ENCODE measurements around the gene NAV2. TPM values are rescaled to one million over a fixed set of nuclear protein-coding genes. Genes with fewer than 3 reads are reported as not detected.

The NAV2 gene
- polyA plus RNA-seq, 1 donor (not counting 4 experiments of a cell fraction or from before 2014, with no cell fraction given), result 4.0 TPM

- H3K36me3 ChIP-seq (ENCODE audit: control insufficient read depth in 2 of 2, extremely low read depth in 1 of 2, insufficient read depth in 2 of 2, low read length in 2 of 2), result peaks cover 26 to 30% of the 10 kb centered on the region in 2 experiments
- H3K9me1 ChIP-seq (ENCODE audit: control insufficient read depth, extremely low read depth, insufficient read depth, low read length), result no peaks in the 10 kb centered on the region
- dilution Hi-C loops (cut with MboI; ENCODE audit: extremely low pct_ligation_motif_present, low sequenced_read_pairs), result no loop called here
- no peak overlapping the region for H3K27ac ChIP-seq (ENCODE audit: control insufficient read depth, insufficient read depth, low read length)
- H3K79me2 ChIP-seq (ENCODE audit: control insufficient read depth, insufficient read depth, low read length), result no peaks in the 10 kb centered on the region
- TF ChIP-seq CTCF (optimal IDR thresholded peaks at IDR 0.05 in 1 of 3, IDR thresholded peaks at IDR 0.05 in 1 of 3, conservative IDR thresholded peaks at IDR 0.05 in 1 of 3; ENCODE audit: extremely low read depth in 1 of 3, insufficient read depth in 2 of 3, low read length in 3 of 3) (no peak), EZH2 (IDR thresholded peaks at IDR 0.05; ENCODE audit: low read length) (no peak)
- H3K9me3 ChIP-seq (ENCODE audit: control insufficient read depth, low read depth, low read length), result no peaks in the 10 kb centered on the region
- H4K20me1 ChIP-seq (ENCODE audit: control insufficient read depth, extremely low read depth, insufficient read depth, low read length), result no peaks in the 10 kb centered on the region
- no peak overlapping the region for H3K4me3 ChIP-seq (ENCODE audit: control insufficient read depth in 2 of 3, extremely low read depth in 1 of 3, insufficient read depth in 2 of 3, low read depth in 1 of 3, low read length in 3 of 3)
- DNase-seq (ENCODE audit: low read depth, low spot score) (no peak), FAIRE-seq (no peak)
- H2AFZ ChIP-seq (ENCODE audit: control insufficient read depth, low read length), result no peak overlapping the region
- H3K27me3 ChIP-seq (ENCODE audit: control insufficient read depth, extremely low read depth, insufficient read depth, low read length), result no peaks in the 10 kb centered on the region
- no peaks in the 10 kb centered on the region for H3K4me1 ChIP-seq (ENCODE audit: control insufficient read depth, extremely low read depth, insufficient read depth, low read length)
- no peak overlapping the region for H3K4me2 ChIP-seq (ENCODE audit: control insufficient read depth, extremely low read depth, insufficient read depth, low read depth, low read length)
- no peak overlapping the region for H3K9ac ChIP-seq (ENCODE audit: control insufficient read depth, extremely low read depth, insufficient read depth, low read length)
Measured at GRCh38 chr11:20089367-20089766, 376.7 kb downstream of the NAV2 start.

GRCh38 chr11:20089796-20090653 is 377.4 kb downstream of the NAV2 start:
- FAIRE-seq (no peak), DNase-seq (ENCODE audit: low read depth, low spot score) (no peak)
- Histone ChIP-seq H3K9ac (ENCODE audit: control insufficient read depth, extremely low read depth, insufficient read depth, low read length) (no peak overlapping the region), H3K27ac (ENCODE audit: control insufficient read depth, insufficient read depth, low read length) (no peak overlapping the region), H3K79me2 (ENCODE audit: control insufficient read depth, insufficient read depth, low read length) (no peaks in the 10 kb centered on the region), H3K4me1 (ENCODE audit: control insufficient read depth, extremely low read depth, insufficient read depth, low read length) (no peaks in the 10 kb centered on the region), H3K27me3 (ENCODE audit: control insufficient read depth, extremely low read depth, insufficient read depth, low read length) (no peaks in the 10 kb centered on the region), H3K4me3 (ENCODE audit: control insufficient read depth in 2 of 3, extremely low read depth in 1 of 3, insufficient read depth in 2 of 3, low read depth in 1 of 3, low read length in 3 of 3) (no peak overlapping the region), H2AFZ (ENCODE audit: control insufficient read depth, low read length) (no peak overlapping the region), H3K4me2 (ENCODE audit: control insufficient read depth, extremely low read depth, insufficient read depth, low read depth, low read length) (no peak overlapping the region), H3K9me1 (ENCODE audit: control insufficient read depth, extremely low read depth, insufficient read depth, low read length) (no peaks in the 10 kb centered on the region), H3K36me3 (ENCODE audit: control insufficient read depth in 2 of 2, extremely low read depth in 1 of 2, insufficient read depth in 2 of 2, low read length in 2 of 2) (peaks cover 27 to 30% of the 10 kb centered on the region in 2 experiments), H4K20me1 (ENCODE audit: control insufficient read depth, extremely low read depth, insufficient read depth, low read length) (no peaks in the 10 kb centered on the region), H3K9me3 (ENCODE audit: control insufficient read depth, low read depth, low read length) (no peaks in the 10 kb centered on the region)
- TF ChIP-seq CTCF (optimal IDR thresholded peaks at IDR 0.05 in 1 of 3, IDR thresholded peaks at IDR 0.05 in 1 of 3, conservative IDR thresholded peaks at IDR 0.05 in 1 of 3; ENCODE audit: extremely low read depth in 1 of 3, insufficient read depth in 2 of 3, low read length in 3 of 3) (no peak), EZH2 (IDR thresholded peaks at IDR 0.05; ENCODE audit: low read length) (no peak)
- dilution Hi-C loops (cut with MboI; ENCODE audit: extremely low pct_ligation_motif_present, low sequenced_read_pairs), result no loop called here
